A549 (cell line): ENCODE data around the gene HDGFL2. TPM values are rescaled to one million over a fixed set of nuclear protein-coding genes. Genes with fewer than 3 reads are reported as not detected.
A peak's percentile ranks its signal among the peaks of the same experiment; 100 is the strongest.

Source experiments
- ATAC-seq, 2 experiments: fragments of 200-7000 bp in 1 of 2; fragments of >200 bp in 1 of 2; cut with Nextera tagmentation in 1 of 2; cut with Tn5 transposase in 1 of 2; 3 replicates each; pipeline versions ENCODE4 v1.8.0 to v1.9.1; 2018 to 2020; ENCODE audit warnings: mild to moderate bottlenecking in 1 of 2, moderate library complexity in 1 of 2
- CTCF ChIA-PET: fragments of 300-600 bp; sonication (Branson Sonifier 250); formaldehyde crosslinking; extraction: SDS; loops from one replicate; lab custom pipeline; 2021; ENCODE audit warnings: antibody characterized with exemption, inconsistent platforms; lab: Yijun Ruan, JAX
- POLR2A ChIA-PET: fragments of 350-600 bp; formaldehyde crosslinking; extraction: SDS; loops from one replicate; lab custom pipeline; 2021; ENCODE audit warnings: antibody characterized with exemption, inconsistent platforms; lab: Yijun Ruan, JAX
- DNase-seq, 2 experiments: peaks; one replicate each; pipeline versions ENCODE4 v3.0.0 to v3.0.0-alpha.2; 2011 to 2016; ENCODE audit warnings: low read depth in 1 of 2, low spot score in 1 of 2
- FAIRE-seq: peaks from 2 replicates; lab custom pipeline; 2011; peaks lifted over from hg19 to GRCh38; lab: Jason Lieb, UNC
- H3K27ac ChIP-seq, 2 experiments: fragments of >200 bp; sonication (Bioruptor Twin); formaldehyde crosslinking; 3 replicates each; pipeline ENCODE4 v1.5.1; 2016 to 2017
- H3K4me1 ChIP-seq: fragments of >200 bp; sonication (Bioruptor Twin); formaldehyde crosslinking; 3 replicates; pipeline ENCODE4 v1.6.1; 2016
- H3K4me2 ChIP-seq: fragments of >200 bp; sonication (Bioruptor Twin); formaldehyde crosslinking; 3 replicates; pipeline ENCODE4 v1.6.1; 2016
- H3K4me3 ChIP-seq: fragments of >200 bp; sonication (Bioruptor Twin); formaldehyde crosslinking; 3 replicates; pipeline ENCODE4 v1.5.1; 2016
- H3K9me3 ChIP-seq: fragments of >200 bp; sonication (Bioruptor Twin); formaldehyde crosslinking; 3 replicates; pipeline ENCODE4 v1.6.1; 2016
- CBX2 ChIP-seq: fragments of 200-600 bp; sonication (generic); IDR thresholded peaks from 2 replicates; pipeline ENCODE4 v1.6.1; 2016; ENCODE audit warnings: low read depth, mild to moderate bottlenecking, borderline replicate concordance
- CEBPB ChIP-seq, 2 experiments: fragments of >200 bp in 1 of 2; sonication (Bioruptor Twin) in 1 of 2; formaldehyde crosslinking in 1 of 2; IDR thresholded peaks; 2 replicates each; pipeline ENCODE4 v1.6.1; 2012 to 2016
- CHD4 ChIP-seq: fragments of 200-600 bp; sonication (generic); IDR thresholded peaks from 2 replicates; pipeline ENCODE4 v1.6.1; 2016; ENCODE audit warnings: antibody characterized with exemption, mild to moderate bottlenecking, borderline replicate concordance
- EHMT2 ChIP-seq: fragments of 200-600 bp; sonication (generic); IDR thresholded peaks from 2 replicates; pipeline ENCODE4 v1.6.1; 2016; ENCODE audit warnings: antibody characterized with exemption, low read depth, mild to moderate bottlenecking, moderate library complexity
- EP300 ChIP-seq, 2 experiments: fragments of >200 bp; sonication (Bioruptor Twin); formaldehyde crosslinking; IDR thresholded peaks; 2 replicates in 1 of 2; 3 replicates in 1 of 2; pipeline ENCODE4 v1.6.1; 2016 to 2017
- FOSB ChIP-seq: fragments of 250-450 bp; sonication (Bioruptor Pico); IDR thresholded peaks from 2 replicates; pipeline ENCODE4 v1.5.0; 2020; ENCODE audit warnings: mild to moderate bottlenecking, moderate library complexity
- FOSL2 ChIP-seq, 2 experiments: fragments of 450-650 bp in 1 of 2; fragments of >200 bp in 1 of 2; sonication (Bioruptor Twin) in 1 of 2; formaldehyde crosslinking; IDR thresholded peaks; 2 replicates each; pipeline versions ENCODE4 v1.5.0 to v1.6.1; 2016 to 2020; ENCODE audit warnings: mild to moderate bottlenecking in 1 of 2, moderate library complexity in 1 of 2
- FOXS1 ChIP-seq: fragments of 250-450 bp; sonication (Bioruptor Pico); IDR thresholded peaks from 2 replicates; pipeline ENCODE4 v1.5.0; 2020; ENCODE audit warnings: mild to moderate bottlenecking, moderate library complexity
- HDAC2 ChIP-seq: fragments of 200-600 bp; sonication (generic); IDR thresholded peaks from 2 replicates; pipeline ENCODE4 v1.6.1; 2016
- HEYL ChIP-seq: fragments of 250-450 bp; sonication (Bioruptor Pico); IDR thresholded peaks from 2 replicates; pipeline ENCODE4 v1.8.0; 2021; ENCODE audit warnings: mild to moderate bottlenecking, moderate library complexity
- HOXA7 ChIP-seq: fragments of 250-450 bp; sonication (Bioruptor Pico); IDR thresholded peaks from 2 replicates; pipeline ENCODE4 v1.5.0; 2020; ENCODE audit warnings: mild to moderate bottlenecking, moderate library complexity
- HOXB13 ChIP-seq: fragments of 250-450 bp; sonication (Bioruptor Pico); IDR thresholded peaks from 2 replicates; pipeline ENCODE4 v1.5.0; 2020; ENCODE audit warnings: low read depth, mild to moderate bottlenecking, moderate library complexity
- JUNB ChIP-seq: fragments of >200 bp; sonication (Bioruptor Twin); formaldehyde crosslinking; IDR thresholded peaks from 2 replicates; pipeline ENCODE4 v1.6.1; 2016
- KDM1A ChIP-seq: fragments of 200-600 bp; sonication (generic); IDR thresholded peaks from 2 replicates; pipeline ENCODE4 v1.6.1; 2016; ENCODE audit warnings: low read depth, mild to moderate bottlenecking
- MAFK ChIP-seq: fragments of 450-650 bp; IDR thresholded peaks from 2 replicates; pipeline ENCODE4 v1.6.1; 2014; ENCODE audit not compliant: partially characterized antibody
- MYC ChIP-seq: IDR thresholded peaks from 2 replicates; pipeline ENCODE4 v1.6.1; 2012; ENCODE audit warnings: mild to moderate bottlenecking, inconsistent platforms, low read length, improper control_type of control experiment, borderline replicate concordance
- NFE2L2 ChIP-seq: fragments of 150-350 bp; conservative IDR thresholded peaks from 2 replicates; pipeline ENCODE4 v1.6.1; 2014; ENCODE audit warnings: low read length
- RAD21 ChIP-seq, 2 experiments: fragments of >200 bp in 1 of 2; sonication (Bioruptor Twin) in 1 of 2; formaldehyde crosslinking in 1 of 2; IDR thresholded peaks in 1 of 2; conservative IDR thresholded peaks in 1 of 2; 2 replicates in 1 of 2; 3 replicates in 1 of 2; pipeline ENCODE4 v1.6.1; 2012 to 2018; ENCODE audit warnings: inconsistent platforms in 1 of 2
- RARB ChIP-seq: fragments of 250-450 bp; sonication (Bioruptor Pico); IDR thresholded peaks from 2 replicates; pipeline ENCODE4 v1.8.0; 2021; ENCODE audit warnings: mild to moderate bottlenecking, moderate library complexity
- RNF2 ChIP-seq: fragments of 200-600 bp; sonication (generic); IDR thresholded peaks from 2 replicates; pipeline ENCODE4 v1.6.1; 2016; ENCODE audit warnings: low read depth, mild to moderate bottlenecking, antibody characterized with exemption, moderate library complexity, borderline replicate concordance
- TFCP2L1 ChIP-seq: fragments of 250-450 bp; sonication (Bioruptor Pico); IDR thresholded peaks from 2 replicates; pipeline ENCODE4 v1.5.0; 2021; ENCODE audit warnings: mild to moderate bottlenecking
- WGBS: methylation state at CpG from one replicate; pipeline ENCODE4 v1.1.6; 2017; ENCODE audit errors: missing lambda C conversion rate; 5-methylcytosine and 5-hydroxymethylcytosine counted together
- polyA minus RNA-seq: library from RNA; depleted of rRNA, polyadenylated mRNA; stranded (reverse); fragments of >200 nt; gene quantifications from 2 replicates; pipeline ENCODE4 v1.2.3, GENCODE V29; 2011; rRNA and poly(A)+ RNA removed
- polyA plus RNA-seq, 4 experiments: library from polyadenylated mRNA; depleted of rRNA in 3 of 4; stranded (reverse); fragments of >200 nt; fragmentation: RNase III in 1 of 4; extraction: RNeasy Plus Mini Kit Qiagen cat#74134 plus additional on column Dnase treatment in 1 of 4; gene quantifications; 2 replicates in 3 of 4; 3 replicates in 1 of 4; pipeline ENCODE4 v1.2.3, GENCODE V29; 2011 to 2017
- TF ChIP-seq, protein P1 (sequence below): fragments of 250-450 bp; sonication (Bioruptor Pico); IDR thresholded peaks from 2 replicates; pipeline ENCODE4 v1.5.0; 2021; ENCODE audit warnings: mild to moderate bottlenecking, moderate library complexity, borderline replicate concordance
- TF ChIP-seq, protein P2 (sequence below): fragments of >200 bp; sonication (Bioruptor Twin); formaldehyde crosslinking; IDR thresholded peaks from 2 replicates; pipeline ENCODE4 v1.6.1; 2016
- TF ChIP-seq, protein P3 (sequence below): fragments of >200 bp; sonication (Bioruptor Twin); formaldehyde crosslinking; IDR thresholded peaks from 3 replicates; pipeline ENCODE4 v1.6.1; 2016
- TF ChIP-seq, protein P4 (sequence below): fragments of 150-350 bp; IDR thresholded peaks from 2 replicates; pipeline ENCODE4 v1.6.1; 2014; ENCODE audit warnings: low read depth, mild to moderate bottlenecking, low read length

HDGFL2 gene
- 8.9 and 10.8 TPM in 2 replicates for polyA plus RNA-seq (2011; rRNA removed)
- 26.0 and 26.6 TPM in 2 replicates for polyA plus RNA-seq (2012; cell fraction: cytosol; rRNA removed)
- 41.1 and 42.8 TPM in 2 replicates for polyA plus RNA-seq (2012; cell fraction: nucleus; rRNA removed)
- polyA plus RNA-seq (2017; fragmentation: RNase III; extraction: RNeasy Plus Mini Kit Qiagen cat#74134 plus additional on column Dnase treatment): 29.6 to 36.1 TPM (median 34.3 TPM) in 3 replicates
- 10.1 and 11.1 TPM in 2 replicates for polyA minus RNA-seq

DNA sequence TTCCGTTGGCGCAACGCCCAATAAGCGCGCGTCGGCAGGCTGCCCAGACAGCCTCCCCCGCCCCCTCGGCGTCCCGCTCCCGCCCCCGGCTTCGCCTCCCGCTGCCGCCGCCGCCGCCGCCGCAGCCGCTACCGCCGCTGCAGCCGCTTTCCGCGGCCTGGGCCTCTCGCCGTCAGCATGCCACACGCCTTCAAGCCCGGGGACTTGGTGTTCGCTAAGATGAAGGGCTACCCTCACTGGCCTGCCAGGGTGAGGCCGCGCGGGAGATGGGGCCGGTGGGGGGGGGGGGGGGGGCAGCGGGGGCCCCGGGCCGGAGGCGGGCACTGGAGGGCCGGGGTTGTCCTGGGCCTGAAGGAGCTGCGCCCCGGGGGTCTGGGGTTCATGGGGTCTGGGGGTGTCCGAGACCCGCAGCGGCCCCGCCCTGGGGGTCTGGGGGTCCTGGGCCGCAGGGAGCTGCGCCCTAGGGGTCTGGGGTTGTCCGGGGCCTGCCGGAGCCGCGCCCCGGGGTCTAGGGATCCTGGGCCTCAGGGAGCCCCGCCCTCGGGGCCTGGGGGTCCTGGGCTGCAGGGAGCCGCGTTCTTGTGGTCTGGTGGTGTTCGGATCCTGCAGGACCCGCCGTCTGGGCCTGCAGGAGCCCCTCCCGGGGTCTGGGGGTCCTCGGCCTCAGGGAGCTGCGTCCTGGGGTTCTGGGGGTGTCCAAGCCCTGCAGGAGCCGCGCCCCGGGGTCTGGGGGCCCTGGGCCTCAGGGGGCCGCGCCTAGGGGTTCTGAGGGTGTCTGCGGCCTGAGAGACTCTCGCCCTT is at the start of gene HDGFL2:
Gene HDGFL2 (plus strand): TSS at position 124 of the 801 bp plus-strand sequence. CDS start 54 bp downstream, at position 178.
- WGBS: 0% methylated on average over 7 of the region's 71 CpGs
- peaks cover 15% of the 10 kb centered on the region for H3K4me1 ChIP-seq
- ATAC-seq: peak in 1 of 2 experiments; percentile 9; a peak in 2 of 6 replicates
- no peak for FAIRE-seq
- CTCF ChIA-PET: interaction anchor here (1.0 to 1.7 kb wide), 2 partner anchors 53 to 164 kb away, joined by 3 to 6 read pairs; no protein-coding TSS in a partner anchor
- H3K4me2 ChIP-seq: peak within 1 kb of the TSS; percentile 95
- TF ChIP-seq, protein P1, sequence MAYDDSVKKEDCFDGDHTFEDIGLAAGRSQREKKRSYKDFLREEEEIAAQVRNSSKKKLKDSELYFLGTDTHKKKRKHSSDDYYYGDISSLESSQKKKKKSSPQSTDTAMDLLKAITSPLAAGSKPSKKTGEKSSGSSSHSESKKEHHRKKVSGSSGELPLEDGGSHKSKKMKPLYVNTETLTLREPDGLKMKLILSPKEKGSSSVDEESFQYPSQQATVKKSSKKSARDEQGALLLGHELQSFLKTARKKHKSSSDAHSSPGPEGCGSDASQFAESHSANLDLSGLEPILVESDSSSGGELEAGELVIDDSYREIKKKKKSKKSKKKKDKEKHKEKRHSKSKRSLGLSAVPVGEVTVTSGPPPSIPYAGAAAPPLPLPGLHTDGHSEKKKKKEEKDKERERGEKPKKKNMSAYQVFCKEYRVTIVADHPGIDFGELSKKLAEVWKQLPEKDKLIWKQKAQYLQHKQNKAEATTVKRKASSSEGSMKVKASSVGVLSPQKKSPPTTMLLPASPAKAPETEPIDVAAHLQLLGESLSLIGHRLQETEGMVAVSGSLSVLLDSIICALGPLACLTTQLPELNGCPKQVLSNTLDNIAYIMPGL: no peak
- no peak for TF ChIP-seq CBX2
- no peak for TF ChIP-seq TFCP2L1
- TF ChIP-seq RARB (CRISPR knock-in tag): no peak
- TF ChIP-seq, protein P2, sequence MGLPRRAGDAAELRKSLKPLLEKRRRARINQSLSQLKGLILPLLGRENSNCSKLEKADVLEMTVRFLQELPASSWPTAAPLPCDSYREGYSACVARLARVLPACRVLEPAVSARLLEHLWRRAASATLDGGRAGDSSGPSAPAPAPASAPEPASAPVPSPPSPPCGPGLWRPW: no peak
- TF ChIP-seq HOXA7 (CRISPR knock-in tag): no peak
- no peak for TF ChIP-seq KDM1A
- no peak for TF ChIP-seq HOXB13 (CRISPR knock-in tag)
- no peak for TF ChIP-seq EHMT2
- TF ChIP-seq, protein P3, sequence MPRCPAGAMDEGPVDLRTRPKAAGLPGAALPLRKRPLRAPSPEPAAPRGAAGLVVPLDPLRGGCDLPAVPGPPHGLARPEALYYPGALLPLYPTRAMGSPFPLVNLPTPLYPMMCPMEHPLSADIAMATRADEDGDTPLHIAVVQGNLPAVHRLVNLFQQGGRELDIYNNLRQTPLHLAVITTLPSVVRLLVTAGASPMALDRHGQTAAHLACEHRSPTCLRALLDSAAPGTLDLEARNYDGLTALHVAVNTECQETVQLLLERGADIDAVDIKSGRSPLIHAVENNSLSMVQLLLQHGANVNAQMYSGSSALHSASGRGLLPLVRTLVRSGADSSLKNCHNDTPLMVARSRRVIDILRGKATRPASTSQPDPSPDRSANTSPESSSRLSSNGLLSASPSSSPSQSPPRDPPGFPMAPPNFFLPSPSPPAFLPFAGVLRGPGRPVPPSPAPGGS: no peak
- no peak for TF ChIP-seq MAFK
- TF ChIP-seq, protein P4, sequence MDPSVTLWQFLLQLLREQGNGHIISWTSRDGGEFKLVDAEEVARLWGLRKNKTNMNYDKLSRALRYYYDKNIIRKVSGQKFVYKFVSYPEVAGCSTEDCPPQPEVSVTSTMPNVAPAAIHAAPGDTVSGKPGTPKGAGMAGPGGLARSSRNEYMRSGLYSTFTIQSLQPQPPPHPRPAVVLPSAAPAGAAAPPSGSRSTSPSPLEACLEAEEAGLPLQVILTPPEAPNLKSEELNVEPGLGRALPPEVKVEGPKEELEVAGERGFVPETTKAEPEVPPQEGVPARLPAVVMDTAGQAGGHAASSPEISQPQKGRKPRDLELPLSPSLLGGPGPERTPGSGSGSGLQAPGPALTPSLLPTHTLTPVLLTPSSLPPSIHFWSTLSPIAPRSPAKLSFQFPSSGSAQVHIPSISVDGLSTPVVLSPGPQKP: no peak
- no peak for TF ChIP-seq MYC
- TF ChIP-seq FOSB (CRISPR knock-in tag): no peak
- no peak for TF ChIP-seq EP300 (IDR thresholded peaks at IDR 0.05)
- TF ChIP-seq NFE2L2: no peak
- no peak for TF ChIP-seq CEBPB (IDR thresholded peaks at IDR 0.05)
- TF ChIP-seq RNF2: no peak
- H3K9me3 ChIP-seq: no peaks in the 10 kb centered on the region
- peak within 1 kb of the TSS; percentile 98 for H3K4me3 ChIP-seq
- POLR2A ChIA-PET: no interaction called here
- DNase-seq: no peak
- H3K27ac ChIP-seq: peak within 1 kb of the TSS; percentile 82 to 99

DNA sequence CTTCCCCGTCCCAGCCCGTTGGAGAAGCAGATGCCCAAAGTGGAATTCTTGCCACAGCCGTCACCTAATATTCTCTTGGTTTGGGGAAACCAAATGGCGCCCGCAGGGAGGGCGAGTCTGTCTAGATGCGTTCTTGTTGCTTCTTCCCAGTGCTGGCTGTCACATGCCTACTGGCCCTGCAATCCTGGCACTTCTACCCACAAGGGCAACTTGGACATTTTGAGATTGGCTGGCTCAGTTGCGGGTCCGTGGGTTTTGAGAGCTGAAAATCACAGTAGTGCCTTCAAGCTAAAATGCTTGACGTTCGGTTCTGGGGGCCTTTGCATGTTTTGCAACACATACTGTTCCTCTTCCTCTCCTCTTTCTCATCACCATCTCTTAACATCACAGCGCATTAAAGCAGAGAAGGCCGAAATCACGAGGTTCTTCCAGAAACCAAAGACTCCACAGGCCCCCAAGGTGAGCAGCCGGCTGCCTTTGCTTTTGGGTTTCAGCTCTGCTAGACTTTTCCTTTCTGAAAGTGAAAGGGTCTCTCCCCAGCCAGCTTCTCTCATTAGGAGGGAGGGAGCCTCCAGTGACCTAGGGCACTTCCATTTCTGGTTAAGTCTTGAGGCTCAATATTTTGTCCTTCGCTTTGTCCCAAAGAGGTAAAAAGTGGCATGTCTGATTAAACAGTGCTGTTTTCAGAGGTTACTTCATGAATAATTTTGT is 48.5 kb upstream of the HDGFL2 start:
- CTCF ChIA-PET: interaction anchor here (0.7 kb wide), 1 partner anchor 15 kb away, joined by 3 read pairs; no protein-coding TSS in a partner anchor
- no peaks in the 10 kb centered on the region for H3K4me1 ChIP-seq
- no peak overlapping the region for H3K4me3 ChIP-seq
- no peak for ATAC-seq
- POLR2A ChIA-PET: no interaction called here
- TF ChIP-seq JUNB: no peak
- no peak for TF ChIP-seq CHD4
- TF ChIP-seq RAD21 (conservative IDR thresholded peaks at IDR 0.05 in 1 of 2, IDR thresholded peaks at IDR 0.05 in 1 of 2): no peak
- TF ChIP-seq HDAC2: no peak
- TF ChIP-seq, protein P4: no peak
- TF ChIP-seq, protein P2: no peak
- TF ChIP-seq FOXS1 (CRISPR knock-in tag): no peak
- TF ChIP-seq FOSL2 (IDR thresholded peaks at IDR 0.05): no peak
- no peak for TF ChIP-seq FOSL2 (CRISPR knock-in tag; IDR thresholded peaks at IDR 0.05)
- TF ChIP-seq MAFK: no peak
- no peak for TF ChIP-seq HEYL (CRISPR knock-in tag)
- no peak overlapping the region for H3K4me2 ChIP-seq
- 92% methylated on average over 16 of the region's 16 CpGs for WGBS
- DNase-seq: no peak
- FAIRE-seq: no peak
- H3K9me3 ChIP-seq: no peaks in the 10 kb centered on the region
- no peak overlapping the region for H3K27ac ChIP-seq
